HepG2 (cell line): ENCODE measurements around the gene C1GALT1. TPM values are rescaled to one million over a fixed set of nuclear protein-coding genes. Genes with fewer than 3 reads are reported as not detected.

ENCODE experiments used
- AGO2 ChIP-seq: fragments of 200-400 bp; formaldehyde crosslinking; optimal IDR thresholded peaks from 2 replicates; pipeline ENCODE3; 2017; ENCODE audit warnings: mild to moderate bottlenecking, low read depth, low read length, moderate library complexity
- ARHGAP35 ChIP-seq: sonication (generic); formaldehyde crosslinking; IDR thresholded peaks from 2 replicates; pipeline ENCODE4 v1.9.0; 2022; ENCODE audit warnings: mild to moderate bottlenecking, inconsistent platforms, moderate library complexity, missing genetic modification reagents, borderline replicate concordance
- CAMTA2 ChIP-seq: sonication (generic); formaldehyde crosslinking; IDR thresholded peaks from 2 replicates; pipeline ENCODE4 v1.4.0; 2020; ENCODE audit warnings: mild to moderate bottlenecking, missing genetic modification reagents, borderline replicate concordance
- CCDC6 ChIP-seq: sonication (generic); formaldehyde crosslinking; IDR thresholded peaks from 2 replicates; pipeline ENCODE4 v1.8.1; 2022; ENCODE audit warnings: mild to moderate bottlenecking, missing genetic modification reagents, moderate library complexity
- CEBPG ChIP-seq: IDR thresholded peaks from 2 replicates; pipeline ENCODE4 v1.6.1; 2016
- MIXL1 ChIP-seq: IDR thresholded peaks from 2 replicates; pipeline ENCODE4 v1.6.1; 2016
- MYNN ChIP-seq: sonication (generic); formaldehyde crosslinking; IDR thresholded peaks from 2 replicates; pipeline ENCODE4 v1.4.0; 2020; ENCODE audit warnings: mild to moderate bottlenecking, low read depth, missing genetic modification reagents
- PHF5A ChIP-seq: IDR thresholded peaks from one replicate; pipeline ENCODE4 v1.6.1; 2018; ENCODE audit warnings: low read depth, missing genetic modification reagents; ENCODE audit not compliant: unreplicated experiment
- SMARCC2 ChIP-seq: fragments of 450-650 bp; IDR thresholded peaks from 2 replicates; pipeline ENCODE4 v1.6.1; 2017; ENCODE audit warnings: antibody characterized with exemption, mild to moderate bottlenecking
- TEAD3 ChIP-seq: optimal IDR thresholded peaks from 2 replicates; pipeline ENCODE3; 2016; ENCODE audit warnings: borderline replicate concordance
- THAP9 ChIP-seq: sonication (generic); formaldehyde crosslinking; IDR thresholded peaks from 2 replicates; pipeline ENCODE4; 2020; ENCODE audit warnings: missing genetic modification reagents, mild to moderate bottlenecking, borderline replicate concordance
- TRIM24 ChIP-seq: sonication (generic); formaldehyde crosslinking; IDR thresholded peaks from 2 replicates; pipeline ENCODE4 v1.8.0; 2022; ENCODE audit warnings: mild to moderate bottlenecking, missing genetic modification reagents
- ZNF280B ChIP-seq: sonication (generic); formaldehyde crosslinking; IDR thresholded peaks from 2 replicates; pipeline ENCODE4 v1.5.0; 2020; ENCODE audit warnings: missing genetic modification reagents, mild to moderate bottlenecking, borderline replicate concordance
- ZNF33B ChIP-seq: sonication (generic); formaldehyde crosslinking; IDR thresholded peaks from 2 replicates; pipeline ENCODE4 v1.5.1; 2020; ENCODE audit warnings: mild to moderate bottlenecking, missing genetic modification reagents
- ZNF468 ChIP-seq: sonication (generic); formaldehyde crosslinking; IDR thresholded peaks from 2 replicates; pipeline ENCODE4 v1.8.0; 2022; ENCODE audit warnings: mild to moderate bottlenecking, moderate library complexity, missing genetic modification reagents
- ZNF530 ChIP-seq: sonication (generic); formaldehyde crosslinking; IDR thresholded peaks from 2 replicates; pipeline ENCODE4 v1.5.0; 2020; ENCODE audit warnings: low read depth, mild to moderate bottlenecking, missing genetic modification reagents
- ZNF569 ChIP-seq: sonication (generic); formaldehyde crosslinking; IDR thresholded peaks from 2 replicates; pipeline ENCODE4 v1.5.0; 2020; ENCODE audit warnings: mild to moderate bottlenecking, missing genetic modification reagents, moderate library complexity, borderline replicate concordance
- ZNF7 ChIP-seq: IDR thresholded peaks from 2 replicates; pipeline ENCODE4 v1.6.1; 2016; ENCODE audit warnings: missing biosample characterization, missing genetic modification reagents
- polyA plus RNA-seq, 8 experiments: library from polyadenylated mRNA; depleted of rRNA in 3 of 8; stranded (reverse) in 7 of 8; unstranded in 1 of 8; fragments of >200 nt; fragmentation: Illumina TruSeq in 4 of 8; extraction: Trizol in 4 of 8; gene quantifications; 2 replicates each; pipeline versions ENCODE4 v1.2.1 to v1.2.3, GENCODE V29; 2011 to 2016; ENCODE audit warnings: low read depth in 4 of 8, missing spikeins in 1 of 8, mixed read lengths in 1 of 8; ENCODE audit not compliant: insufficient read depth in 1 of 8
- total RNA-seq, 5 experiments: library from RNA; depleted of rRNA; stranded (reverse); fragments of >200 nt; fragmentation: Illumina TruSeq; extraction: Trizol; gene quantifications; 2 replicates each; pipeline ENCODE4 v1.2.3, GENCODE V29; 2016; ENCODE audit warnings: low read depth in 1 of 5
- TF ChIP-seq, protein P1 (sequence below), 2 experiments: sonication (generic) in 1 of 2; formaldehyde crosslinking in 1 of 2; IDR thresholded peaks; 2 replicates each; pipeline versions ENCODE4 v1.4.0 to v1.6.1; 2016 to 2020; ENCODE audit warnings: borderline replicate concordance in 1 of 2, low read depth in 1 of 2, mild to moderate bottlenecking in 1 of 2, missing genetic modification reagents in 1 of 2
- TF ChIP-seq, protein P2 (sequence below): sonication (generic); formaldehyde crosslinking; IDR thresholded peaks from 2 replicates; pipeline ENCODE4 v1.4.0; 2020; ENCODE audit warnings: mild to moderate bottlenecking, missing genetic modification reagents

The C1GALT1 gene
- total and polyA plus RNA-seq, 2 of the 13 experiments (the other 11 are each of a cell fraction or from before 2014, with no cell fraction given): 57.1 to 65.9 TPM

DNA sequence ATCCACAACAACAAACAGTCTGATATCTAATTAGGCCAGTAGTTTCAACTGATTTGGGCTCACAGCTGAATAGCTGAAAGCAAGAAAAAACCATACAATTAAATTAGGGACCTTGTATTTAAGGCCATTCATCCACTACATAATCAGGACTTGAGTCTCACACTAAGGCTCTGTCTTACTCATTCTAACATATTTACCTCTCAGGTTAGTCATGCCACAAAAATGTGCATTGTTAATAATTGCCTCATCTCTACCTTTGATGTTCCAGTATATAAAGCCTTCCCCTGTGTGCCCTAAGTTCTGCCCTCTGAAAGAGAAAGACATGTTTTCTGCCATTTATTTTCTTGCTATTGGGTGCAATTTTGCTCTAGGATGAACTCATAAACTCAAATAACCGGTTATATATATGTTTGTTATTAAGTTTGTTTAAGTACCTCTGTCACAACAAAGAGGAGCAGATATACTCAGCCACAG, 5.3 kb upstream of the C1GALT1 start (continued):
- no peak for TF ChIP-seq PHF5A (CRISPR knock-in tag)
- TF ChIP-seq CEBPG (CRISPR knock-in tag): peak; percentile 96
- TF ChIP-seq CAMTA2: no peak
- peak; percentile 99 for TF ChIP-seq TEAD3 (CRISPR knock-in tag)
- no peak for TF ChIP-seq ZNF468 (CRISPR knock-in tag)
- peak; percentile 88 for TF ChIP-seq SMARCC2
- peak; percentile 94 for TF ChIP-seq MIXL1 (CRISPR knock-in tag)
- TF ChIP-seq ZNF280B (CRISPR knock-in tag): no peak
- TF ChIP-seq, protein P1, sequence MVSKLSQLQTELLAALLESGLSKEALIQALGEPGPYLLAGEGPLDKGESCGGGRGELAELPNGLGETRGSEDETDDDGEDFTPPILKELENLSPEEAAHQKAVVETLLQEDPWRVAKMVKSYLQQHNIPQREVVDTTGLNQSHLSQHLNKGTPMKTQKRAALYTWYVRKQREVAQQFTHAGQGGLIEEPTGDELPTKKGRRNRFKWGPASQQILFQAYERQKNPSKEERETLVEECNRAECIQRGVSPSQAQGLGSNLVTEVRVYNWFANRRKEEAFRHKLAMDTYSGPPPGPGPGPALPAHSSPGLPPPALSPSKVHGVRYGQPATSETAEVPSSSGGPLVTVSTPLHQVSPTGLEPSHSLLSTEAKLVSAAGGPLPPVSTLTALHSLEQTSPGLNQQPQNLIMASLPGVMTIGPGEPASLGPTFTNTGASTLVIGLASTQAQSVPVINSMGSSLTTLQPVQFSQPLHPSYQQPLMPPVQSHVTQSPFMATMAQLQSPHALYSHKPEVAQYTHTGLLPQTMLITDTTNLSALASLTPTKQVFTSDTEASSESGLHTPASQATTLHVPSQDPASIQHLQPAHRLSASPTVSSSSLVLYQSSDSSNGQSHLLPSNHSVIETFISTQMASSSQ (IDR thresholded peaks at IDR 0.05; ENCODE audit: low read depth): peak; percentile 98
- TF ChIP-seq, protein P1 (CRISPR knock-in tag; IDR thresholded peaks at IDR 0.05; ENCODE audit: borderline replicate concordance): peak; percentile 99
- TF ChIP-seq TRIM24: no peak
- no peak for TF ChIP-seq THAP9 (CRISPR knock-in tag)
- no peak for TF ChIP-seq AGO2
- TF ChIP-seq MYNN (CRISPR knock-in tag): no peak
- TF ChIP-seq CCDC6 (CRISPR knock-in tag): peak; percentile 56; the same call in 1 of the 2 replicates
- TF ChIP-seq ZNF530 (CRISPR knock-in tag): no peak
- TF ChIP-seq, protein P2, sequence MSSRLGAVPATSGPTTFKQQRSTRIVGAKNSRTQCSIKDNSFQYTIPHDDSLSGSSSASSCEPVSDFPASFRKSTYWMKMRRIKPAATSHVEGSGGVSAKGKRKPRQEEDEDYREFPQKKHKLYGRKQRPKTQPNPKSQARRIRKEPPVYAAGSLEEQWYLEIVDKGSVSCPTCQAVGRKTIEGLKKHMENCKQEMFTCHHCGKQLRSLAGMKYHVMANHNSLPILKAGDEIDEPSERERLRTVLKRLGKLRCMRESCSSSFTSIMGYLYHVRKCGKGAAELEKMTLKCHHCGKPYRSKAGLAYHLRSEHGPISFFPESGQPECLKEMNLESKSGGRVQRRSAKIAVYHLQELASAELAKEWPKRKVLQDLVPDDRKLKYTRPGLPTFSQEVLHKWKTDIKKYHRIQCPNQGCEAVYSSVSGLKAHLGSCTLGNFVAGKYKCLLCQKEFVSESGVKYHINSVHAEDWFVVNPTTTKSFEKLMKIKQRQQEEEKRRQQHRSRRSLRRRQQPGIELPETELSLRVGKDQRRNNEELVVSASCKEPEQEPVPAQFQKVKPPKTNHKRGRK (CRISPR knock-in tag): no peak
- TF ChIP-seq ZNF569: no peak
- TF ChIP-seq ZNF33B (CRISPR knock-in tag): no peak
- TF ChIP-seq ZNF7 (CRISPR knock-in tag): no peak
- TF ChIP-seq ARHGAP35 (CRISPR knock-in tag): no peak
